SK-N-SH (cell line): ENCODE results near the gene RBMS3.

ENCODE experiments used
- CHD2 ChIP-seq: fragments of 150-350 bp; IDR thresholded peaks from 2 replicates; pipeline ENCODE4 v1.6.1; 2018; ENCODE audit warnings: low read length; ENCODE audit not compliant: partially characterized antibody
- EP300 ChIP-seq, 2 experiments: IDR thresholded peaks; 2 replicates each; pipeline versions ENCODE4 v1.4.0 to v1.6.1; 2012; ENCODE audit warnings: borderline replicate concordance in 1 of 2, low read depth in 1 of 2, low read length in 1 of 2
- GABPA ChIP-seq: IDR thresholded peaks from 2 replicates; pipeline ENCODE4 v1.4.0; 2012; ENCODE audit warnings: low read depth, mild to moderate bottlenecking
- NFIC ChIP-seq: IDR thresholded peaks from 2 replicates; pipeline ENCODE4 v1.4.0; 2012; ENCODE audit warnings: borderline replicate concordance
- NRF1 ChIP-seq: IDR thresholded peaks from 2 replicates; pipeline ENCODE4 v1.6.1; 2012; ENCODE audit warnings: low read depth, mild to moderate bottlenecking, low read length
- SIN3A ChIP-seq: IDR thresholded peaks from 2 replicates; pipeline ENCODE4 v1.6.1; 2012; ENCODE audit warnings: low read depth, mild to moderate bottlenecking, low read length, moderate library complexity, borderline replicate concordance
- SMC3 ChIP-seq: IDR thresholded peaks from 2 replicates; pipeline ENCODE4 v1.6.1; 2012; ENCODE audit warnings: low read depth, low read length, improper control_type of control experiment
- YY1 ChIP-seq: IDR thresholded peaks from 2 replicates; pipeline ENCODE4 v1.4.0; 2012; ENCODE audit warnings: low read depth, mild to moderate bottlenecking
- TF ChIP-seq, protein P1 (sequence below): fragments of 200-600 bp; sonication (generic); IDR thresholded peaks from 2 replicates; pipeline ENCODE4 v1.6.1; 2017; ENCODE audit warnings: antibody characterized with exemption, mild to moderate bottlenecking, moderate library complexity
- TF ChIP-seq, protein P2 (sequence below): IDR thresholded peaks from 2 replicates; pipeline ENCODE4; 2012
- TF ChIP-seq, protein P3 (sequence below): IDR thresholded peaks from 2 replicates; pipeline ENCODE4 v1.6.1; 2012; ENCODE audit warnings: mild to moderate bottlenecking, low read depth, low read length, moderate library complexity

DNA sequence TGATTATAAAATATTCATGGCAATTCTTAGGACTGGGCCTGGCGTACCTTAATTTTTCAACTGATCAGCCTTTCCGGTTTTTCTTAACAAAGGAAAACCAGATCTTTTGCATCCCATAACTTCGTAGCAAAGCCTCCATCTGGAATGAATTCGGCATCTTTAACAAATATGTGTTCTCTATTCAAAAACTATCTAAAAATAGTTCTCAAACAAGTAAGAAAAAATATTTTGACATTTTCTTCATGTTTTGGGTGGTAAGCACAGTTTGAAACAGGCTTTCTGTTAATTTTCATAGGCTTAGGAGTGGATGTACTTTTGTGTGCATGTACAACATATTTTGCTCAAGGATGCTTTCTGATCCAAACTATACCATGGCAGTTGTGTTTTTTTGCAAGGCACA lies 55.1 kb downstream of the RBMS3 start:
- TF ChIP-seq, protein P1, sequence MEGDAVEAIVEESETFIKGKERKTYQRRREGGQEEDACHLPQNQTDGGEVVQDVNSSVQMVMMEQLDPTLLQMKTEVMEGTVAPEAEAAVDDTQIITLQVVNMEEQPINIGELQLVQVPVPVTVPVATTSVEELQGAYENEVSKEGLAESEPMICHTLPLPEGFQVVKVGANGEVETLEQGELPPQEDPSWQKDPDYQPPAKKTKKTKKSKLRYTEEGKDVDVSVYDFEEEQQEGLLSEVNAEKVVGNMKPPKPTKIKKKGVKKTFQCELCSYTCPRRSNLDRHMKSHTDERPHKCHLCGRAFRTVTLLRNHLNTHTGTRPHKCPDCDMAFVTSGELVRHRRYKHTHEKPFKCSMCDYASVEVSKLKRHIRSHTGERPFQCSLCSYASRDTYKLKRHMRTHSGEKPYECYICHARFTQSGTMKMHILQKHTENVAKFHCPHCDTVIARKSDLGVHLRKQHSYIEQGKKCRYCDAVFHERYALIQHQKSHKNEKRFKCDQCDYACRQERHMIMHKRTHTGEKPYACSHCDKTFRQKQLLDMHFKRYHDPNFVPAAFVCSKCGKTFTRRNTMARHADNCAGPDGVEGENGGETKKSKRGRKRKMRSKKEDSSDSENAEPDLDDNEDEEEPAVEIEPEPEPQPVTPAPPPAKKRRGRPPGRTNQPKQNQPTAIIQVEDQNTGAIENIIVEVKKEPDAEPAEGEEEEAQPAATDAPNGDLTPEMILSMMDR: no peak
- TF ChIP-seq EP300 (IDR thresholded peaks at IDR 0.05; ENCODE audit: borderline replicate concordance in 1 of 2, low read depth in 1 of 2, low read length in 1 of 2): no peak
- no peak for TF ChIP-seq SMC3
- no peak for TF ChIP-seq NFIC
- no peak for TF ChIP-seq SIN3A
- TF ChIP-seq, protein P2, sequence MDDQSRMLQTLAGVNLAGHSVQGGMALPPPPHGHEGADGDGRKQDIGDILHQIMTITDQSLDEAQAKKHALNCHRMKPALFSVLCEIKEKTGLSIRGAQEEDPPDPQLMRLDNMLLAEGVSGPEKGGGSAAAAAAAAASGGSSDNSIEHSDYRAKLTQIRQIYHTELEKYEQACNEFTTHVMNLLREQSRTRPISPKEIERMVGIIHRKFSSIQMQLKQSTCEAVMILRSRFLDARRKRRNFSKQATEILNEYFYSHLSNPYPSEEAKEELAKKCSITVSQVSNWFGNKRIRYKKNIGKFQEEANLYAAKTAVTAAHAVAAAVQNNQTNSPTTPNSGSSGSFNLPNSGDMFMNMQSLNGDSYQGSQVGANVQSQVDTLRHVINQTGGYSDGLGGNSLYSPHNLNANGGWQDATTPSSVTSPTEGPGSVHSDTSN: no peak
- no peak for TF ChIP-seq CHD2
- TF ChIP-seq NRF1: no peak
- TF ChIP-seq, protein P3, sequence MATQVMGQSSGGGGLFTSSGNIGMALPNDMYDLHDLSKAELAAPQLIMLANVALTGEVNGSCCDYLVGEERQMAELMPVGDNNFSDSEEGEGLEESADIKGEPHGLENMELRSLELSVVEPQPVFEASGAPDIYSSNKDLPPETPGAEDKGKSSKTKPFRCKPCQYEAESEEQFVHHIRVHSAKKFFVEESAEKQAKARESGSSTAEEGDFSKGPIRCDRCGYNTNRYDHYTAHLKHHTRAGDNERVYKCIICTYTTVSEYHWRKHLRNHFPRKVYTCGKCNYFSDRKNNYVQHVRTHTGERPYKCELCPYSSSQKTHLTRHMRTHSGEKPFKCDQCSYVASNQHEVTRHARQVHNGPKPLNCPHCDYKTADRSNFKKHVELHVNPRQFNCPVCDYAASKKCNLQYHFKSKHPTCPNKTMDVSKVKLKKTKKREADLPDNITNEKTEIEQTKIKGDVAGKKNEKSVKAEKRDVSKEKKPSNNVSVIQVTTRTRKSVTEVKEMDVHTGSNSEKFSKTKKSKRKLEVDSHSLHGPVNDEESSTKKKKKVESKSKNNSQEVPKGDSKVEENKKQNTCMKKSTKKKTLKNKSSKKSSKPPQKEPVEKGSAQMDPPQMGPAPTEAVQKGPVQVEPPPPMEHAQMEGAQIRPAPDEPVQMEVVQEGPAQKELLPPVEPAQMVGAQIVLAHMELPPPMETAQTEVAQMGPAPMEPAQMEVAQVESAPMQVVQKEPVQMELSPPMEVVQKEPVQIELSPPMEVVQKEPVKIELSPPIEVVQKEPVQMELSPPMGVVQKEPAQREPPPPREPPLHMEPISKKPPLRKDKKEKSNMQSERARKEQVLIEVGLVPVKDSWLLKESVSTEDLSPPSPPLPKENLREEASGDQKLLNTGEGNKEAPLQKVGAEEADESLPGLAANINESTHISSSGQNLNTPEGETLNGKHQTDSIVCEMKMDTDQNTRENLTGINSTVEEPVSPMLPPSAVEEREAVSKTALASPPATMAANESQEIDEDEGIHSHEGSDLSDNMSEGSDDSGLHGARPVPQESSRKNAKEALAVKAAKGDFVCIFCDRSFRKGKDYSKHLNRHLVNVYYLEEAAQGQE: no peak
- no peak for TF ChIP-seq GABPA
- no peak for TF ChIP-seq YY1
